HG03558 (cell line): ENCODE measurements around the gene PLEKHH2.
"Not testable (repeated sequence)": the region's sequence is repeated elsewhere in the genome, so short reads cannot be mapped to it uniquely, and the experiment has no call there.

ENCODE experiments used
- ATAC-seq: cut with Tn5 transposase; IDR thresholded peaks from one replicate; pipeline ENCODE4 v1.9.1; 2021; ENCODE audit warnings: moderate number of reproducible peaks; ENCODE audit not compliant: unreplicated experiment; ENCODE audit errors: extremely low read depth

The PLEKHH2 gene

GRCh38 chr2:43710866-43711265 lies 73.8 kb downstream of the PLEKHH2 start:
- no peak for ATAC-seq

GRCh38 chr2:43714164-43714563 lies 77.1 kb downstream of the PLEKHH2 start:
- no peak for ATAC-seq

DNA sequence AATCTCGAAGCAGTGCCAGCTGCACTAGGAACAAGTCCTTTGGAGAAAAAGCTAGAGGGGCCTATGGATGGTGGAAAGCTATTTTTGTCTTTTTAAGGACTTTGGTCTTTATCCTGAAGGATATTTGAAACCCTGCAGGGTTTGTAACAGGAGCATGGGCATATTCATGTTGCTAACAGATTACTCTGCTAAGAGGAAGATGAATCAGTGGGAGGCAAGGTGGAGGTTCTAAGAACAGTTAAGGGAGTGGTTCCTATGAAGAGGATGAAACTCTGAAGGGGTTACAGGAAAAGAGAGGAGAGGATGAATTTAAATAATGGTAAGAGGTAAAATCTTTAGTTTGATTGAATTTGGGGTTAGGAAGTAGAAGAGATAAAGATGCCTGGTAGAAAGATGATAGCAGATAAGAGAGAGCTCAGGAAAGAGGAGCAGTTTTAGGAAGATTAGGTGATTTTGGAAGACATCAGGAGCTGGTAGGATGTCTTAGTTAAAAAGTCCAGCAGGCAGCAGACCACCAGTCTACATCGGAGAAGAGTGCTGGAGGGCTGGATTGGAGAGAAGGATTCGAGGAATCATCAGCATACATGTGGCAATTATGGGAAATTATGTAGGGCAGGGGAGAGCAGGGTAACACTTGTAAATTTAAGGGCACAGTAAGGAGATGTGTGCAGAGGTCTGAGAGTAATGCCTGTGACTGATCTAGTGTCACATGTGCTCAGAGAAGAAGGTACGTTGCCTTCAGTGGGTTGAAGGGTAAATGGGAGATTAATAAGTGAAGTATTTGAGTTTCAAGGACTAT lies 78.4 kb downstream of the PLEKHH2 start:
- ATAC-seq, result no peak

GRCh38 chr2:43717322-43717721 lies 80.3 kb downstream of the PLEKHH2 start:
- ATAC-seq, result no peak

DNA sequence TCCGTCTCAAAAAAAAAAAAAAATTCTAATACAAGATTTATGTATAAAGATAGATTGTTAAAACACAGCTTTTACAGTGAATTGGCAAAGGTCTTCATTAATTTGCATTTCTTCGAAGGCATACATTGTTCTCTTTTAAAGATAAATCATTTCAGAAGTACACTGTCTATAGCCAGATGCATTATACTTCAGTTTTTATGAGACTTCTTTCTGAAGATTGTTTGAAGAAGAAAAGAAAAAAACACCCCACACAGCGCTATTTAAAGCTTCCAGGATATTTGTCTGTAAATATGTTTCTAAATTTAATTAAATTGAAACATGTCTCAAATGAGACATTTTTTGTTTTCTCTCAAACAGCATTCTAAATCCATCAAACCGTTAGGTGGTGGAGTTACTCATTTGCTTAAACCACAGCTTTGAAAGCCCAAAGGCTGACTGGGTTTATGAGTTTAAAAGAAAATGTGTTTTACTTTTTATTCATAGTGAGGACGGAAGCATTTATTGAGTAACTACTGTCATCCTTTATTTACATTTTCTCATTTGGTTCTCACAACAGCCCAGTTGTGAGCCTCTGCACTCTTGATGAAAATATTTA lies 81.6 kb downstream of the PLEKHH2 start:
- no peak for ATAC-seq

- no peak for ATAC-seq
These were observed 87.9 kb downstream of the PLEKHH2 start for GRCh38 chr2:43724728-43725526.

DNA sequence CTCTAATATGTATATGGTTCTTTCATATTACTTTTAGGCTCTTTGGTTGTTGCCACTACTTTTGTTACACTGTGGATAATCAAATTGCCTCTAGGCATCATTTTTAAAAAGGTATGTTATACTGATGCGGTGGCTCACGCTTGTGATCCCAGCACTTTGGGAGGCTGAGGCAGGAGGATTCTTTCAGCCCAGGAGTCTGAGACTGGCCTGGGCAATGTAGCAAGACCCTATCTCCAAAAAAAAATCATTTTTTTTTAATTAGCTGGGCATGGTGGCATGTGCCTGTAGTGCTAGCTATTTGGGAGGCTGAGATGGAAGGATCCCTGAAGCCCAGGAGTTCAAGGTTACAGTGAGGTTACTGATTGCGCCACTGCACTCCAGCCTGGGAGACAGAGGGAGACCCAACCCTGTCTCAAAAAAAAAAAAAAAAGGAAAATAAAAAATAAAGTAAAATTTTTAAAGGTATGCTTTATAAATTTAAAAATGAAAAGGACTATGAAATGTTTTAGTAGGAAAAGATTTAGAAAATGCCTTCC lies 88.7 kb downstream of the PLEKHH2 start:
- no peak for ATAC-seq

DNA sequence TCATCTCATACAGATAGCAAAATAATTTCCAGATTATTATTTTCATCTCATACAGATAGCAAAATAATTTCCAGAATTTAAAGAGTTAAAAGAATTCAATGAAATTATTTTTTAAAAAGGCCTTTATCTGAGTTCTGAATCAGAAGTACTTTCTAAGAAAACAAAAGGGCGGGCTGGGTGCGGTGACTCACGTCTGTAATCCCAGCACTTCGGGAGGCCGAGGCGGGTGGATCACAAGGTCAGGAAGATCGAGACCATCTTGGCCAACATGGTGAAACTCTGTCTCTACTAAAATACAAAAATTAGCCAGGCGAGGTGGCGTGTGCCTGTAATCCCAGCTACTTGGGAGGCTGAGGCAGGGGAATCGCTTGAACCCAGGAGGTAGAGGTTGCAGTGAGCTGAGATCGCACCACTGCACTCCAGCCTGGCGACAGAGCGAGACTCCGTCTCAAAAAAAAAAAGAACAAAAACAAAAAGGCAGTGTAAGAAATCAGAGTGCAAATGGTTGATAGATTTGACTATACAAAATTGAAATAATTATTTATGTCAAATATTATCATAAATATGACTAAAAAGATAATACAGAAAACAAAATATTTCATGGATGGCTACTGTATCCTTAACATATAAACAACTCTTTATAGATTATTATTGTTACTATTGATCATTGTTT lies 90.0 kb downstream of the PLEKHH2 start:
- not testable (repeated sequence) for ATAC-seq

GRCh38 chr2:43727634-43728014 lies 90.6 kb downstream of the PLEKHH2 start:
- no peak for ATAC-seq

- no peak for ATAC-seq
These were observed 92.6 kb downstream of the PLEKHH2 start for GRCh38 chr2:43729491-43730174.

GRCh38 chr2:43731211-43731610 lies 94.2 kb downstream of the PLEKHH2 start:
- no peak for ATAC-seq

- no peak for ATAC-seq
These were observed 99.6 kb downstream of the PLEKHH2 start for GRCh38 chr2:43736637-43737036.

- ATAC-seq, result no peak
These were observed 100.2 kb downstream of the PLEKHH2 start for GRCh38 chr2:43737097-43737854.

DNA sequence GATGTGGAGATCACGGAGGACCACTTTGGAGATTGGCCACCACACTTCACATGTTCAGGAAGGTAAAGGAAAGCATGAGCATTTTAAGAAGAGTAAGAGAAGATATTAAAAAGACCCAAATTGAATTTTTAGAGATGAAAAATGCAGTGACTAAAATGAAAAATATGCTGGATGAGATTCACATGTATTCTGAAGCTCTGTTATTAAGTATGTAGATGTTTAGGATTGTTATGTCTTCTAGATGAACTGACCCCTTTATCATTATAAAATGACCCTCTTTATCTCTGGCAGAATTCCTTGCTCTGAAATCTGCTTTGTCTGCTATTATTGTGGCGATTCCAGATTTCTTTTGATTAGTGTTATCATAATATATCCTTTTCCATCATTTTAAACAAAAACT lies 100.8 kb downstream of the PLEKHH2 start:
- ATAC-seq, result no peak

DNA sequence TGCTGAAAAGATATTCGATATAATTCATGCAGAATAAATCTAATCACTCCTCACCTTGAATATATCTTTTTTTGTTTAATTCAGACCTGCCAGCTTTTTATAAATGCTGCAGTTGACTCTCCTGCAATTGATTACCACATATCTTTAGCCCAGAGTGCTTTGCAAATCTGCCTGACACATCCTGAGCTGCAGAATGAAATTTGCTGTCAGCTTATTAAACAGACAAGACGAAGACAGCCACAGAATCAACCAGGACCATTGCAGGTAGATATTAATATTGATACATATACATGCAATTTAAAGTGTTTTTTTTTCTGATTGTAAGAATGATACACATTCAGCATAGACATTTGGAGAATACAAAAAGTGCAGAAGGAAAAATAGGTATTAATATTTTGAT lies 101.2 kb downstream of the PLEKHH2 start:
- no peak for ATAC-seq

DNA sequence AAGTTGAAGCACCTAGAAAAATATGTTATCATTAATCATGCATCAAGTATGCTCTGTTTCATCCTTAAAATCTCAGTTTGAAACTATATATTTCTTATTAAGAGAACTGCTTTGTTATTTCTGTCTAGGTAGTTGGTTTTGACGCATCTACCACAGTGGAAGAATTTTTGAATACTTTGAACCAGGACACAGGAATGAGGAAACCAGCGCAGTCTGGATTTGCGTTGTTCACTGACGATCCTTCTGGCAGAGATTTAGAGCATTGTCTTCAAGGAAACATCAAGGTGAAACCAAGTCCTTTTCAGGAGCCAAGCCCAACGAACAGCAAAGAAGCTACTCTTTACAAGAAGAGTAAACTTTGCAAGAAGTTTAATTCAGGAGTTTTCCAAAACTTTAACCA lies 106.6 kb downstream of the PLEKHH2 start:
- no peak for ATAC-seq

DNA sequence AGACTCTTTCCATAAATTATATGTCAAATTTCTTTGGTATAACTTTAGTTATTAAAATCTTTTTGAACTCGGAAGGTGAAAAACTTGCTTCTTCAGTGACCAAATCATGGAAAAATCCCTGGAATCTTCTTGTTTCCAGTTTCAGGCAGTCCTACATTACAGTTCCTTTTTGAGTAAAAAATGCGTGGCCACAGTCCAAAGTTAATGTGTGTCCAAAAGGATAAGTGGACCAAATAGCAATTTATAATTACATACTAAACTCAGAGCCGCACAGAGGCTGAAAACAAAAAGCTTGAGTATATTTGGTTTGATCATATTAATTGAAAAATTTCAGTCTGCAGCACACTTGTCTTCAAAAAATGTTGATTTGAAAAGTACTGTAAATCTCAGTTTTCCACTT lies 108.4 kb downstream of the PLEKHH2 start:
- no peak for ATAC-seq

DNA sequence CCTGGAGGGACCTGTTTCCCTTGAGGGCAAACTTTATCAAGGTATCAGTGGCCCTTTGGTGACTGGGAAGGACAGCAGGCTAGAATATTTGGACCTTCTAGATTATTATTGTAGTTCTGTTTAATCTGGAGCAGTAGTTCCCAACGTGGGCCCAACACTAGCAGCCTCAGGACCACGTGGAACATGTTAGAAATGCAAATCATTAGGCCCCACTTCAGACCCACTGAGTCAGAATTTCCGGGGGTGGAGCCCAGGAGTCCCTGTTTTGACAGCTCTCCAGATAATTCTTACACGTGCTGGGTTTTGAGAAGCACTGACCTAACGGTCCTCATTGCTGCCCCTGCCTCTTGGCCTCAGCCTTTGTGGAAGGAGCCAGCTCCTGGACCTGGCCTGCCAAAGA lies 111.3 kb downstream of the PLEKHH2 start:
- ATAC-seq, result no peak

DNA sequence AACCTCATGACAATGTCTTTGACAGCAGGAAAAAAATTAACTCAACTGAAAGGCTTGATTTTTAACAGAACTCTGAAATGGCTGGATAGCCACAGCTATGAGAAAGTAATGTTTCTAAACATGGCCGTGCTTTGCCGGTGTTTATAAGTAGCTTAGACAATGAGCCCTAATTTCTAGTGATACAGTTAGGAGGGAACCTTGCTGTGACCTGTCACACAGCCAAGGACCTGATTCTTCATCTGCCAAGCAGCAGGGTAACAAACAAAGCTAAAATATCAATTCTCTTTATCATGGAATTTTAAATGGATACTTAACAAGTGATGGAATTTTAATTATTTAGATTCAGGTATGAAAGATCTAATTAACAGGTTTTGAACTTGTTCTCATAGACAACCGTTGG lies 112.5 kb downstream of the PLEKHH2 start:
- no peak for ATAC-seq
